A549 (cell line): ENCODE measurements around the gene ADARB2.

Experiments
- BHLHE40 ChIP-seq: IDR thresholded peaks from 2 replicates; pipeline ENCODE4 v1.6.1; 2012; ENCODE audit warnings: low read depth, low read length, inconsistent platforms
- CHD2 ChIP-seq: fragments of 150-350 bp; IDR thresholded peaks from 2 replicates; pipeline ENCODE4 v1.6.1; 2014; ENCODE audit warnings: low read length; ENCODE audit not compliant: partially characterized antibody
- CTCF ChIP-seq: fragments of >200 bp; sonication (Bioruptor Twin); formaldehyde crosslinking; IDR thresholded peaks from 3 replicates; pipeline ENCODE4 v1.5.1; 2016
- EP300 ChIP-seq, 2 experiments: fragments of >200 bp; sonication (Bioruptor Twin); formaldehyde crosslinking; IDR thresholded peaks; 2 replicates in 1 of 2; 3 replicates in 1 of 2; pipeline ENCODE4 v1.6.1; 2016 to 2017
- KDM5A ChIP-seq: fragments of 200-600 bp; sonication (generic); IDR thresholded peaks from 2 replicates; pipeline ENCODE4 v1.6.1; 2016; ENCODE audit warnings: antibody characterized with exemption, mild to moderate bottlenecking
- MYC ChIP-seq: IDR thresholded peaks from 2 replicates; pipeline ENCODE4 v1.6.1; 2012; ENCODE audit warnings: mild to moderate bottlenecking, inconsistent platforms, low read length, improper control_type of control experiment, borderline replicate concordance
- POLR2A ChIP-seq: IDR thresholded peaks from 2 replicates; pipeline ENCODE4 v1.6.1; 2012; ENCODE audit warnings: mild to moderate bottlenecking, low read length
- RAD21 ChIP-seq, 2 experiments: fragments of >200 bp in 1 of 2; sonication (Bioruptor Twin) in 1 of 2; formaldehyde crosslinking in 1 of 2; IDR thresholded peaks in 1 of 2; conservative IDR thresholded peaks in 1 of 2; 2 replicates in 1 of 2; 3 replicates in 1 of 2; pipeline ENCODE4 v1.6.1; 2012 to 2018; ENCODE audit warnings: inconsistent platforms in 1 of 2
- RFX5 ChIP-seq: fragments of 450-650 bp; IDR thresholded peaks from 2 replicates; pipeline ENCODE4 v1.7.1; 2014; ENCODE audit warnings: antibody characterized with exemption, mild to moderate bottlenecking, moderate library complexity
- TP53 ChIP-seq: fragments of 250-450 bp; sonication (Bioruptor Pico); IDR thresholded peaks from 2 replicates; pipeline ENCODE4 v1.5.0; 2021; ENCODE audit warnings: mild to moderate bottlenecking, moderate library complexity
- USF2 ChIP-seq: fragments of 450-650 bp; IDR thresholded peaks from 2 replicates; pipeline ENCODE4 v1.6.1; 2014; ENCODE audit warnings: antibody characterized with exemption

- TF ChIP-seq KDM5A (no peak), CTCF (no peak), RAD21 (conservative IDR thresholded peaks at IDR 0.05 in 1 of 2, IDR thresholded peaks at IDR 0.05 in 1 of 2) (no peak), USF2 (no peak), TP53 (CRISPR knock-in tag) (no peak), BHLHE40 (no peak), POLR2A (no peak), CHD2 (no peak), EP300 (IDR thresholded peaks at IDR 0.05) (no peak), MYC (no peak), RFX5 (no peak)
These were observed 125.3 kb downstream of the ADARB2 start for GRCh38 chr10:1611936-1612550.
